ENCODE data around the gene NACC2.
"Not testable (repeated sequence)": the region's sequence is repeated elsewhere in the genome, so short reads cannot be mapped to it uniquely, and the experiment has no call there.

NACC2 gene

GRCh38 chr9:136074706-136075105 is 20.4 kb downstream of the NACC2 start:
- Histone ChIP-seq H3K14ac (ENCODE audit: low read length) (peak overlapping the region; percentile 38), H3K18ac (ENCODE audit: low read length) (peak overlapping the region; percentile 76), H2BK12ac (ENCODE audit: low read length) (peak overlapping the region; percentile 10), H3K4ac (ENCODE audit: low read length) (no peak overlapping the region), H3K27ac (replicated peaks; ENCODE audit: low read length) (no peak overlapping the region), H2BK5ac (ENCODE audit: low read length) (peak overlapping the region; percentile 82), H2BK120ac (ENCODE audit: low read depth, low read length) (no peak overlapping the region), H3K9me3 (replicated peaks in 1 of 2; ENCODE audit: control insufficient read depth in 2 of 2, insufficient read depth in 1 of 2, low read depth in 1 of 2, low read length in 2 of 2) (no peaks in the 10 kb centered on the region), H2BK15ac (ENCODE audit: low read length) (peak overlapping the region; percentile 26), H3K9ac (ENCODE audit: low read depth, low read length, poor library complexity) (no peak overlapping the region), H3K4me2 (ENCODE audit: insufficient read depth, low read length, poor library complexity, severe bottlenecking) (no peak overlapping the region), H3K79me1 (ENCODE audit: low read depth, low read length) (peaks cover 2% of the 10 kb centered on the region), H2AK5ac (ENCODE audit: low read depth, low read length) (peak overlapping the region; percentile 81), H3K4me1 (ENCODE audit: control insufficient read depth in 2 of 2, insufficient read depth in 1 of 2, low read depth in 1 of 2, low read length in 2 of 2) (no peaks in the 10 kb centered on the region), H3K27me3 (ENCODE audit: control insufficient read depth in 3 of 3, insufficient read depth in 3 of 3, low read depth in 1 of 3, low read length in 3 of 3) (no peaks in the 10 kb centered on the region), H3K4me3 (ENCODE audit: low read length in 2 of 2) (no peak overlapping the region), H3K36me3 (replicated peaks in 1 of 2; ENCODE audit: control insufficient read depth in 2 of 2, insufficient read depth in 2 of 2, low read length in 2 of 2) (no peaks in the 10 kb centered on the region), H3K23ac (ENCODE audit: low read depth, low read length, poor library complexity) (peak overlapping the region; percentile 73), H4K91ac (ENCODE audit: low read depth, low read length, poor library complexity) (peak overlapping the region; percentile 79), H2AFZ (ENCODE audit: low read length) (no peak overlapping the region), H4K8ac (ENCODE audit: low read depth, low read length) (no peak overlapping the region)
- no CpG with 5 or more reads among the region's 28 CpGs for WGBS, 2 donors (ENCODE audit: extremely low coverage in 2 of 2, insufficient read length in 2 of 2, insufficient replicate concordance in 1 of 2)
- DNase-seq (ENCODE audit: low spot score): no peak

DNA sequence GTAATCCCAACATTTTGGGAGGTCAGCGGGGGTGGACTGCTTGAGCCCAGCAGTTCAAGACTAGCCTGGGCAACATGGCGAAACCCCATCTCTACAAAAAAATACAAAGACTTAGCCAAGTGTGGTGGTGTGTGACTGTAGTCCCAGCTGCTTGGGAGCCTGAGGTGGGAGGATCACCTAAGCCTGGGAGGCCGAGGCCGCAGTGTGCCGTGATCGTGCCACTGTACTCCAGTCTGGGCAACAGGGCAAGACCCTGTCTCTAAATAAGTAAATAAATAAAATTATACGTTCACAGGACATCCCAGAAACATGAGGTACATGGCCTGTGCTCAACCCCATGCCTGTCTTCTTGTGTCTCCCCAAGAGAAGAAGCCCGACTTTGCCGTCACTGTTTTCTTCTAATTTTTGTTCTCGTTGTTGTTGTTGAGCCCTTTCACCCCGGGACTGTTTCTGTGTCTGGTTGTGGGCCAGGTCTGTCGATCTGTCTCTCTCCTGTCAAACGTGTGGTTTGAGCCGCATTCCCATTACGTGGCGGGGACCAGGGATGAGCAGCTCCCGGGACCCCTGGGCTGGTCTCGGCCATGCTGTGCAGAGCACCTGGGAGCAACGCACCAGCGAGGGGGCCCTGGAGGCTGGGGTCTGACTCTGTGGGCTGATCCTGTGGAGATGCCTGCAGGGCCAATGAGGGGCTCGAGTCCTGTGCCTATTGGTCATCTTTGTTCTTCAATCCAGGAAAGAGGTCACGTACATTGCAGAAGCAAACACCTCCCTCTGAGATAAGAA is 32.2 kb downstream of the NACC2 start:
- Histone ChIP-seq H2BK15ac (ENCODE audit: low read length) (no peak overlapping the region), H2BK120ac (ENCODE audit: low read depth, low read length) (no peak overlapping the region), H3K23ac (ENCODE audit: low read depth, low read length, poor library complexity) (no peak overlapping the region), H4K91ac (ENCODE audit: low read depth, low read length, poor library complexity) (no peak overlapping the region), H3K4me3 (ENCODE audit: low read length in 2 of 2) (no peak overlapping the region), H4K8ac (ENCODE audit: low read depth, low read length) (no peak overlapping the region), H2AFZ (ENCODE audit: low read length) (no peak overlapping the region), H3K4me1 (ENCODE audit: control insufficient read depth in 2 of 2, insufficient read depth in 1 of 2, low read depth in 1 of 2, low read length in 2 of 2) (peaks cover 2 to 6% of the 10 kb centered on the region in 2 donors), H2BK5ac (ENCODE audit: low read length) (no peak overlapping the region), H3K14ac (ENCODE audit: low read length) (no peak overlapping the region), H3K4me2 (ENCODE audit: insufficient read depth, low read length, poor library complexity, severe bottlenecking) (no peak overlapping the region), H3K18ac (ENCODE audit: low read length) (peak overlapping the region; percentile 67), H3K9ac (ENCODE audit: low read depth, low read length, poor library complexity) (no peak overlapping the region), H3K79me1 (ENCODE audit: low read depth, low read length) (no peaks in the 10 kb centered on the region), H3K27me3 (ENCODE audit: control insufficient read depth in 3 of 3, insufficient read depth in 3 of 3, low read depth in 1 of 3, low read length in 3 of 3) (no peaks in the 10 kb centered on the region), H3K4ac (ENCODE audit: low read length) (no peak overlapping the region), H2AK5ac (ENCODE audit: low read depth, low read length) (no peak overlapping the region), H3K27ac (replicated peaks; ENCODE audit: low read length) (no peak overlapping the region), H3K9me3 (replicated peaks in 1 of 2; ENCODE audit: control insufficient read depth in 2 of 2, insufficient read depth in 1 of 2, low read depth in 1 of 2, low read length in 2 of 2) (no peaks in the 10 kb centered on the region), H3K36me3 (replicated peaks in 1 of 2; ENCODE audit: control insufficient read depth in 2 of 2, insufficient read depth in 2 of 2, low read length in 2 of 2) (no peaks in the 10 kb centered on the region), H2BK12ac (ENCODE audit: low read length) (no peak overlapping the region)
- DNase-seq (ENCODE audit: low spot score): no peak
- WGBS, 2 donors (ENCODE audit: extremely low coverage in 2 of 2, insufficient read length in 2 of 2, insufficient replicate concordance in 1 of 2): no CpG with 5 or more reads among the region's 22 CpGs

GRCh38 chr9:136061916-136062315 is 33.2 kb downstream of the NACC2 start:
- H2BK5ac ChIP-seq (ENCODE audit: low read length); H2AFZ ChIP-seq (ENCODE audit: low read length); H2AK5ac ChIP-seq (ENCODE audit: low read depth, low read length); H3K4ac ChIP-seq (ENCODE audit: low read length); H3K27me3 ChIP-seq (ENCODE audit: control insufficient read depth in 3 of 3, insufficient read depth in 3 of 3, low read depth in 1 of 3, low read length in 3 of 3); H4K8ac ChIP-seq (ENCODE audit: low read depth, low read length); H2BK12ac ChIP-seq (ENCODE audit: low read length); H4K91ac ChIP-seq (ENCODE audit: low read depth, low read length, poor library complexity); H3K27ac ChIP-seq (replicated peaks; ENCODE audit: low read length); H3K14ac ChIP-seq (ENCODE audit: low read length); DNase-seq (ENCODE audit: low spot score); H3K4me3 ChIP-seq (ENCODE audit: low read length in 2 of 2); H3K9me3 ChIP-seq (replicated peaks in 1 of 2; ENCODE audit: control insufficient read depth in 2 of 2, insufficient read depth in 1 of 2, low read depth in 1 of 2, low read length in 2 of 2); H3K9ac ChIP-seq (ENCODE audit: low read depth, low read length, poor library complexity); H3K23ac ChIP-seq (ENCODE audit: low read depth, low read length, poor library complexity); H3K4me2 ChIP-seq (ENCODE audit: insufficient read depth, low read length, poor library complexity, severe bottlenecking); H3K4me1 ChIP-seq (ENCODE audit: control insufficient read depth in 2 of 2, insufficient read depth in 1 of 2, low read depth in 1 of 2, low read length in 2 of 2); H2BK120ac ChIP-seq (ENCODE audit: low read depth, low read length); H3K36me3 ChIP-seq (replicated peaks in 1 of 2; ENCODE audit: control insufficient read depth in 2 of 2, insufficient read depth in 2 of 2, low read length in 2 of 2); H3K79me1 ChIP-seq (ENCODE audit: low read depth, low read length); H2BK15ac ChIP-seq (ENCODE audit: low read length); H3K18ac ChIP-seq (ENCODE audit: low read length): not testable (repeated sequence)
- WGBS, 2 donors (ENCODE audit: extremely low coverage in 2 of 2, insufficient read length in 2 of 2, insufficient replicate concordance in 1 of 2): no CpG with 5 or more reads among the region's 8 CpGs

DNA sequence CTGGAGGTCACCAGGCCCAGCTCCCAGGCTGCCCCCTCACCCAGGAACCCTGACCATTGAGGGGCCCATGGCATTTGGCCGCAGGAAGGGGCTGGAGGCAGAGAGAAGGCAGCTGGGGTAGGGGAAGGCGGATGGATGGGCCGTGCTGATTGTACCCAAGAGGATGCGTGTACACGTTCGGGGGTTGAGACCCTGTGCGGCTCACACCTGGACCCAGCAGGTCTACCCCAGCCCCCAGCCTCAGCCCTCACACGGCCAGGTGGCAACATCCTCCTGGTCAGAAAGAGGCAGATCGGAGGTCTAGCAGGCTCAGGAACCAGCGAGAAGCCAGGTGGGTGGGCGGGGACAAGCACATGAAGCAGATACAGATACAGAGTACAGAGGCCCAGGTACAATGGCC is 33.7 kb downstream of the NACC2 start:
- Histone ChIP-seq H2AFZ (ENCODE audit: low read length) (no peak overlapping the region), H3K9ac (ENCODE audit: low read depth, low read length, poor library complexity) (no peak overlapping the region), H2AK5ac (ENCODE audit: low read depth, low read length) (no peak overlapping the region), H3K27ac (replicated peaks; ENCODE audit: low read length) (no peak overlapping the region), H3K36me3 (replicated peaks in 1 of 2; ENCODE audit: control insufficient read depth in 2 of 2, insufficient read depth in 2 of 2, low read length in 2 of 2) (no peaks in the 10 kb centered on the region), H3K14ac (ENCODE audit: low read length) (no peak overlapping the region), H3K4me3 (ENCODE audit: low read length in 2 of 2) (no peak overlapping the region), H3K23ac (ENCODE audit: low read depth, low read length, poor library complexity) (peak overlapping the region; percentile 39), H2BK15ac (ENCODE audit: low read length) (no peak overlapping the region), H2BK5ac (ENCODE audit: low read length) (no peak overlapping the region), H3K27me3 (ENCODE audit: control insufficient read depth in 3 of 3, insufficient read depth in 3 of 3, low read depth in 1 of 3, low read length in 3 of 3) (no peaks in the 10 kb centered on the region), H3K79me1 (ENCODE audit: low read depth, low read length) (no peaks in the 10 kb centered on the region), H3K4ac (ENCODE audit: low read length) (no peak overlapping the region), H3K4me1 (ENCODE audit: control insufficient read depth in 2 of 2, insufficient read depth in 1 of 2, low read depth in 1 of 2, low read length in 2 of 2) (peaks cover 6 to 11% of the 10 kb centered on the region in 2 donors), H4K8ac (ENCODE audit: low read depth, low read length) (no peak overlapping the region), H2BK120ac (ENCODE audit: low read depth, low read length) (no peak overlapping the region), H4K91ac (ENCODE audit: low read depth, low read length, poor library complexity) (no peak overlapping the region), H2BK12ac (ENCODE audit: low read length) (no peak overlapping the region), H3K9me3 (replicated peaks in 1 of 2; ENCODE audit: control insufficient read depth in 2 of 2, insufficient read depth in 1 of 2, low read depth in 1 of 2, low read length in 2 of 2) (no peaks in the 10 kb centered on the region), H3K18ac (ENCODE audit: low read length) (no peak overlapping the region), H3K4me2 (ENCODE audit: insufficient read depth, low read length, poor library complexity, severe bottlenecking) (no peak overlapping the region)
- WGBS, 2 donors (ENCODE audit: extremely low coverage in 2 of 2, insufficient read length in 2 of 2, insufficient replicate concordance in 1 of 2): no CpG with 5 or more reads among the region's 11 CpGs
- no peak for DNase-seq (ENCODE audit: low spot score)

Data from neuronal stem cell (in vitro differentiated cells).